Stomach (tissue), 4 donors: Measurements from ENCODE around the gene PRKCSH.

Experiments used
- POLR2A ChIP-seq, 4 donors: fragments of 450-650 bp; IDR thresholded peaks; one replicate each; pipeline ENCODE4 v1.6.1; 2016; ENCODE audit warnings: antibody characterized with exemption in 4 of 4, control low read depth in 2 of 4, mild to moderate bottlenecking in 1 of 4, moderate library complexity in 1 of 4
- TF ChIP-seq, protein P1 (sequence below), 7 experiments: fragments of 450-650 bp in 4 of 7; fragments of 200-600 bp in 3 of 7; sonication (generic) in 3 of 7; IDR thresholded peaks; one replicate each; pipeline ENCODE4 v1.5.1; 2016 to 2019; ENCODE audit warnings: antibody characterized with exemption in 7 of 7, control low read depth in 2 of 7, mild to moderate bottlenecking in 1 of 7

DNA sequence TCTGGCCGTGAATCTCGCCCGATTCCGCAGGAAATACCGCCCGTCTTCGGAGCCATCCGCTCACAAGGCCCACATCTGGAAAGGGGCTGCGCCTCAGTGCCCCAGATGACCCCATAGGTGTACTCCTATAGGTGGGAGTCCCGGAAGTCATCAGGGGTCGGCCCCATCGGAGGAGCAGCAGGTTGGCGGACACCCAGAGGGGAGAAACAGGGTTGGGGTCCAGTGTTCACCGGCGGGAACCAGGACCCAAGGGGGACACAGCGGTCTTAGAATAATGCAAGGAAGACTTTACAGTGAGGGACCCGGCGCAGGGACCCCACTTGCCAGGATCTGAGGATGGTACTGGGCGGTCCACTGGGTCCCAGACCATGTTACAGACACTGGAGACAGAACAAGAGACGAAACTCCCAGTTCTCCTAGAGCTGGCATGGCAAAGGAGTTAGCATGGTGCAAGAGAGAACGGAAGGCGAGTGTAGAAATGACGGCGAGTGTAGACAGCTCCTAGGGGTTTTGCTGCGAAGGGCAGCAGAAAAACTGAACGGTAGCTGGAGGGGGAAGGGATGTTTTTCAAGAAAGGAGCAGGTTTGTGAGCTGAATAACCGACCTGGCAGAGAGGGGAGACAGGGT, 12.2 kb upstream of the PRKCSH start:
- TF ChIP-seq, protein P1, sequence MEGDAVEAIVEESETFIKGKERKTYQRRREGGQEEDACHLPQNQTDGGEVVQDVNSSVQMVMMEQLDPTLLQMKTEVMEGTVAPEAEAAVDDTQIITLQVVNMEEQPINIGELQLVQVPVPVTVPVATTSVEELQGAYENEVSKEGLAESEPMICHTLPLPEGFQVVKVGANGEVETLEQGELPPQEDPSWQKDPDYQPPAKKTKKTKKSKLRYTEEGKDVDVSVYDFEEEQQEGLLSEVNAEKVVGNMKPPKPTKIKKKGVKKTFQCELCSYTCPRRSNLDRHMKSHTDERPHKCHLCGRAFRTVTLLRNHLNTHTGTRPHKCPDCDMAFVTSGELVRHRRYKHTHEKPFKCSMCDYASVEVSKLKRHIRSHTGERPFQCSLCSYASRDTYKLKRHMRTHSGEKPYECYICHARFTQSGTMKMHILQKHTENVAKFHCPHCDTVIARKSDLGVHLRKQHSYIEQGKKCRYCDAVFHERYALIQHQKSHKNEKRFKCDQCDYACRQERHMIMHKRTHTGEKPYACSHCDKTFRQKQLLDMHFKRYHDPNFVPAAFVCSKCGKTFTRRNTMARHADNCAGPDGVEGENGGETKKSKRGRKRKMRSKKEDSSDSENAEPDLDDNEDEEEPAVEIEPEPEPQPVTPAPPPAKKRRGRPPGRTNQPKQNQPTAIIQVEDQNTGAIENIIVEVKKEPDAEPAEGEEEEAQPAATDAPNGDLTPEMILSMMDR (IDR thresholded peaks at IDR 0.05) = no peak
- no peak for TF ChIP-seq POLR2A (IDR thresholded peaks at IDR 0.05)
